HEK293T (cell line): Measurements from ENCODE around the gene PRSS3.

Experiments
- ELF4 ChIP-seq: fragments of 450-650 bp; IDR thresholded peaks from 2 replicates; pipeline ENCODE4 v1.6.1; 2017; ENCODE audit warnings: antibody characterized with exemption
- FOXM1 ChIP-seq: fragments of 450-650 bp; IDR thresholded peaks from 2 replicates; pipeline ENCODE4 v1.6.1; 2017; ENCODE audit warnings: mild to moderate bottlenecking, borderline replicate concordance
- LEF1 ChIP-seq: fragments of 450-650 bp; IDR thresholded peaks from 2 replicates; pipeline ENCODE4 v1.6.1; 2017; ENCODE audit warnings: mild to moderate bottlenecking, borderline replicate concordance

GRCh38 chr9:33750307-33750838, 45.0 kb upstream of the PRSS3 start:
- TF ChIP-seq LEF1 (no peak), ELF4 (no peak), FOXM1 (no peak)
